Measurements from ENCODE around the gene GLDC. TPM values are rescaled to one million over a fixed set of nuclear protein-coding genes. Genes with fewer than 3 reads are reported as not detected.

GLDC gene
- total and polyA plus RNA-seq, 10 of the 15 experiments (the other 5 are each of a cell fraction or from before 2014, with no cell fraction given) = 33.1 to 165 (median 114) TPM

- H3K79me2 ChIP-seq (ENCODE audit: control insufficient read depth, insufficient read depth, low read length) = peaks cover 21% of the 10 kb centered on the region
- RAD21 ChIA-PET (ENCODE audit: unreplicated experiment) = interaction anchor here (0.8 to 6.4 kb wide), 8 partner anchors 10 to 62 kb away, joined by 3 to 59 read pairs (median 4); no protein-coding TSS in a partner anchor
- H3K9me3 ChIP-seq (replicated peaks; ENCODE audit: control insufficient read depth, insufficient read depth, low read length) = no peaks in the 10 kb centered on the region
- POLR2A ChIA-PET = interaction anchor here (0.5 to 2.0 kb wide), 10 partner anchors 8 to 110 kb away, joined by 3 to 6 read pairs (median 3); no protein-coding TSS in a partner anchor
- no peak for TF ChIP-seq PKNOX1 (IDR thresholded peaks at IDR 0.05)
- TF ChIP-seq HDAC6 (IDR thresholded peaks at IDR 0.05; ENCODE audit: unreplicated experiment) = no peak
- no peak for TF ChIP-seq CBX5 (IDR thresholded peaks at IDR 0.05; ENCODE audit: low read depth)
- TF ChIP-seq CHD1 (IDR thresholded peaks at IDR 0.05; ENCODE audit: low read depth, low read length) = no peak
- TF ChIP-seq BCLAF1 (IDR thresholded peaks at IDR 0.05) = no peak
- TF ChIP-seq PRDM15 (CRISPR knock-in tag; IDR thresholded peaks at IDR 0.05) = no peak
- TF ChIP-seq MAX (IDR thresholded peaks at IDR 0.05; ENCODE audit: low read depth, low read length) = no peak
- TF ChIP-seq, protein P1, sequence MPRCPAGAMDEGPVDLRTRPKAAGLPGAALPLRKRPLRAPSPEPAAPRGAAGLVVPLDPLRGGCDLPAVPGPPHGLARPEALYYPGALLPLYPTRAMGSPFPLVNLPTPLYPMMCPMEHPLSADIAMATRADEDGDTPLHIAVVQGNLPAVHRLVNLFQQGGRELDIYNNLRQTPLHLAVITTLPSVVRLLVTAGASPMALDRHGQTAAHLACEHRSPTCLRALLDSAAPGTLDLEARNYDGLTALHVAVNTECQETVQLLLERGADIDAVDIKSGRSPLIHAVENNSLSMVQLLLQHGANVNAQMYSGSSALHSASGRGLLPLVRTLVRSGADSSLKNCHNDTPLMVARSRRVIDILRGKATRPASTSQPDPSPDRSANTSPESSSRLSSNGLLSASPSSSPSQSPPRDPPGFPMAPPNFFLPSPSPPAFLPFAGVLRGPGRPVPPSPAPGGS (IDR thresholded peaks at IDR 0.05; ENCODE audit: borderline replicate concordance, insufficient read depth, low read depth, low read length, poor library complexity, severe bottlenecking) = no peak
- TF ChIP-seq IRF4 (IDR thresholded peaks at IDR 0.05; ENCODE audit: low read depth, low read length) = no peak
- TF ChIP-seq, protein P2, sequence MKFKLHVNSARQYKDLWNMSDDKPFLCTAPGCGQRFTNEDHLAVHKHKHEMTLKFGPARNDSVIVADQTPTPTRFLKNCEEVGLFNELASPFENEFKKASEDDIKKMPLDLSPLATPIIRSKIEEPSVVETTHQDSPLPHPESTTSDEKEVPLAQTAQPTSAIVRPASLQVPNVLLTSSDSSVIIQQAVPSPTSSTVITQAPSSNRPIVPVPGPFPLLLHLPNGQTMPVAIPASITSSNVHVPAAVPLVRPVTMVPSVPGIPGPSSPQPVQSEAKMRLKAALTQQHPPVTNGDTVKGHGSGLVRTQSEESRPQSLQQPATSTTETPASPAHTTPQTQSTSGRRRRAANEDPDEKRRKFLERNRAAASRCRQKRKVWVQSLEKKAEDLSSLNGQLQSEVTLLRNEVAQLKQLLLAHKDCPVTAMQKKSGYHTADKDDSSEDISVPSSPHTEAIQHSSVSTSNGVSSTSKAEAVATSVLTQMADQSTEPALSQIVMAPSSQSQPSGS (IDR thresholded peaks at IDR 0.05; ENCODE audit: low read length) = no peak
- no peak overlapping the region for H2AFZ ChIP-seq (ENCODE audit: control insufficient read depth, low read depth, low read length)
- DNase-seq (ENCODE audit: low read depth, low spot score) (no peak), FAIRE-seq (no peak), ATAC-seq (no peak)
- BruUV-seq (replicated peaks) = TSS peak; percentile 14
- intact Hi-C loops (cut with micrococcal nuclease; ENCODE audit: unreplicated experiment) = no loop called here
- H3K4me1 ChIP-seq (ENCODE audit: control insufficient read depth, insufficient read depth, low read length) = peaks cover 7% of the 10 kb centered on the region; the same call in 1 of the 2 replicates
- WGBS (ENCODE audit: insufficient coverage, insufficient replicate concordance, low lambda C conversion rate, missing lambda C conversion rate) = 83% methylated on average over 9 of the region's 9 CpGs
- H3K36me3 ChIP-seq (ENCODE audit: control insufficient read depth in 2 of 2, insufficient read depth in 2 of 2, low read length in 1 of 2) = peaks cover 0 to 4% of the 10 kb centered on the region in 2 experiments; a peak in 1 of 4 replicates
- H3K4me2 ChIP-seq (ENCODE audit: control insufficient read depth, insufficient read depth) = peak overlapping the region; percentile 14
- no peaks in the 10 kb centered on the region for H4K20me1 ChIP-seq (ENCODE audit: control insufficient read depth, insufficient read depth)
- in situ Hi-C loops (cut with MboI) = no loop called here
- SMC1A ChIA-PET (ENCODE audit: uncharacterized antibody, unreplicated experiment) = interaction anchor here (0.9 to 9.3 kb wide), 22 partner anchors 9 to 110 kb away, joined by 3 to 73 read pairs (median 6); no protein-coding TSS in a partner anchor
- no peak overlapping the region for H3K27ac ChIP-seq (ENCODE audit: control insufficient read depth, insufficient read depth)
- CTCF ChIA-PET = interaction anchor here (0.6 to 5.5 kb wide), 11 partner anchors 8 to 99 kb away, joined by 3 to 37 read pairs (median 5); no protein-coding TSS in a partner anchor
- no peak overlapping the region for H3K9ac ChIP-seq (ENCODE audit: control insufficient read depth, insufficient read depth, low read length)
- no peaks in the 10 kb centered on the region for H3K27me3 ChIP-seq (replicated peaks in 1 of 2; ENCODE audit: control insufficient read depth in 2 of 2, insufficient read depth in 2 of 2, low read length in 1 of 2)
- H3K4me3 ChIP-seq = no peak overlapping the region
Observed at GRCh38 chr9:6640268-6641051, 5.1 kb downstream of the GLDC start.

Measured in GM12878 (cell line).